HCT116 (cell line): Measurements from ENCODE around the gene C5orf58. TPM values are rescaled to one million over a fixed set of nuclear protein-coding genes. Genes with fewer than 3 reads are reported as not detected.

Source experiments
- ATAC-seq: fragments of 200-7000 bp; cut with Tn5 transposase; 2 replicates; pipeline ENCODE4 v1.9.1; 2020; ENCODE audit warnings: mild to moderate bottlenecking, moderate library complexity
- BruUV-seq: library from RNA; stranded (reverse); fragments of 400-500 nt; replicated peaks from 2 replicates; lab custom pipeline; 2021; lab: Mats Ljungman, UMichigan
- CTCF ChIA-PET: fragments of 300-600 bp; sonication (Branson Sonifier 250); formaldehyde crosslinking; loops from one replicate; lab custom pipeline; 2021; ENCODE audit warnings: antibody characterized with exemption; lab: Charles Lee
- POLR2A ChIA-PET: fragments of 300-600, 350-600 bp; sonication (Branson Sonifier 250); formaldehyde crosslinking; loops from one replicate; lab custom pipeline; 2021; ENCODE audit warnings: antibody characterized with exemption; lab: Charles Lee
- RAD21 ChIA-PET, 2 experiments: fragments of 300-600 bp; sonication (Branson Sonifier 250); formaldehyde crosslinking; loops; one replicate each; lab custom pipeline; 2023; ENCODE audit warnings: low total read pairs in 2 of 2; ENCODE audit not compliant: uncharacterized antibody in 2 of 2, unreplicated experiment in 2 of 2, low non-redundant PET in 1 of 2; lab: Charles Lee
- DNase-seq: peaks from one replicate; pipeline ENCODE4 v3.0.0-alpha.2; 2010; ENCODE audit warnings: low read depth, low spot score
- H2AFZ ChIP-seq: fragments of 200-600 bp; shearing (Covaris generic), sonication (generic); 2 replicates; pipeline ENCODE4 v1.6.1; 2017; ENCODE audit warnings: low read depth, mixed run types, mixed read lengths, antibody characterized with exemption, low read length; ENCODE audit not compliant: poor library complexity, severe bottlenecking
- H3K27ac ChIP-seq: 2 replicates; pipeline ENCODE4 v1.5.1; 2012; ENCODE audit warnings: low read depth, low read length
- H3K27me3 ChIP-seq: fragments of 200-600 bp; sonication (generic); 2 replicates; pipeline ENCODE4 v1.6.1; 2016; ENCODE audit warnings: mixed run types, low read length, mixed read lengths; ENCODE audit not compliant: insufficient read depth
- H3K36me3 ChIP-seq, 2 experiments: fragments of 200-500 bp in 1 of 2; fragments of 200-600 bp in 1 of 2; sonication (Bioruptor generic) in 1 of 2; sonication (generic) in 1 of 2; 2 replicates each; pipeline versions ENCODE4 v1.5.1 to v1.6.1; 2014 to 2016; ENCODE audit warnings: low read length in 2 of 2, inconsistent platforms in 1 of 2, mixed read lengths in 1 of 2, mixed run types in 1 of 2; ENCODE audit not compliant: insufficient read depth in 2 of 2, control insufficient read depth in 1 of 2
- H3K4me1 ChIP-seq, 2 experiments: fragments of 200-600 bp in 1 of 2; sonication (generic) in 1 of 2; 2 replicates each; pipeline versions ENCODE4 v1.5.1 to v1.6.1; 2012 to 2017; ENCODE audit warnings: low read length in 2 of 2, inconsistent platforms in 1 of 2, mild to moderate bottlenecking in 1 of 2, mixed read lengths in 1 of 2, mixed run types in 1 of 2, moderate library complexity in 1 of 2; ENCODE audit not compliant: insufficient read depth in 2 of 2, control insufficient read depth in 1 of 2
- H3K4me2 ChIP-seq: fragments of 200-600 bp; sonication (generic); 2 replicates; pipeline ENCODE4 v1.6.1; 2017; ENCODE audit warnings: mixed run types, low read length, mixed read lengths
- H3K4me3 ChIP-seq, 2 experiments: fragments of 200-600 bp in 1 of 2; sonication (generic) in 1 of 2; replicated peaks in 1 of 2; 2 replicates each; pipeline ENCODE4 v1.5.1; 2011 to 2016; ENCODE audit warnings: low read length in 2 of 2, control low read depth in 1 of 2, low read depth in 1 of 2, mild to moderate bottlenecking in 1 of 2, mixed read lengths in 1 of 2, mixed run types in 1 of 2
- H3K79me2 ChIP-seq: fragments of 200-600 bp; sonication (generic); 2 replicates; pipeline ENCODE4 v1.6.1; 2017; ENCODE audit warnings: mild to moderate bottlenecking, mixed run types, low read length, moderate library complexity, mixed read lengths; ENCODE audit not compliant: insufficient read depth
- H3K9ac ChIP-seq: fragments of 200-600 bp; sonication (generic); 2 replicates; pipeline ENCODE4 v1.6.1; 2016; ENCODE audit warnings: low read length, mixed read lengths
- H3K9me2 ChIP-seq: fragments of 200-600 bp; sonication (generic), shearing (Covaris generic); 2 replicates; pipeline ENCODE4 v1.6.1; 2017; ENCODE audit warnings: mixed run types, mild to moderate bottlenecking, moderate library complexity; ENCODE audit not compliant: insufficient read depth
- H3K9me3 ChIP-seq, 2 experiments: fragments of 200-500 bp in 1 of 2; fragments of 200-600 bp in 1 of 2; sonication (Bioruptor generic) in 1 of 2; sonication (generic) in 1 of 2; 2 replicates each; pipeline ENCODE4 v1.6.1; 2014 to 2017; ENCODE audit warnings: low read length in 2 of 2, mixed read lengths in 2 of 2, inconsistent platforms in 1 of 2, low read depth in 1 of 2, mild to moderate bottlenecking in 1 of 2, mixed run types in 1 of 2, moderate library complexity in 1 of 2; ENCODE audit not compliant: control insufficient read depth in 1 of 2, insufficient read depth in 1 of 2
- H4K20me1 ChIP-seq: fragments of 200-600 bp; sonication (generic), shearing (Covaris generic); 2 replicates; pipeline ENCODE4 v1.6.1; 2017; ENCODE audit warnings: mixed run types, mild to moderate bottlenecking, moderate library complexity; ENCODE audit not compliant: insufficient read depth
- ATF3 ChIP-seq: IDR thresholded peaks from 2 replicates; pipeline ENCODE4 v1.6.1; 2012
- CBX3 ChIP-seq: IDR thresholded peaks from 2 replicates; pipeline ENCODE4 v1.6.1; 2012; ENCODE audit warnings: low read depth
- CEBPB ChIP-seq: IDR thresholded peaks from 2 replicates; pipeline ENCODE4 v1.6.1; 2012; ENCODE audit warnings: low read depth
- EGR1 ChIP-seq: IDR thresholded peaks from 2 replicates; pipeline ENCODE4 v1.6.1; 2012; ENCODE audit warnings: low read depth
- ELF1 ChIP-seq: IDR thresholded peaks from 2 replicates; pipeline ENCODE4 v1.6.1; 2012; ENCODE audit warnings: low read depth, borderline replicate concordance
- EZH2 ChIP-seq: fragments of 200-600 bp; sonication (generic); IDR thresholded peaks from 2 replicates; pipeline ENCODE4 v1.6.1; 2017; ENCODE audit warnings: antibody characterized with exemption, mixed run types
- EZH2phosphoT487 ChIP-seq: fragments of 200-600 bp; IDR thresholded peaks from 2 replicates; pipeline ENCODE4 v1.6.1; 2018; ENCODE audit warnings: antibody characterized with exemption, borderline replicate concordance
- FOSL1 ChIP-seq: IDR thresholded peaks from 2 replicates; pipeline ENCODE4 v1.6.1; 2012; ENCODE audit warnings: low read depth
- JUND ChIP-seq: IDR thresholded peaks from 2 replicates; pipeline ENCODE4 v1.6.1; 2012
- MAX ChIP-seq: IDR thresholded peaks from 2 replicates; pipeline ENCODE4 v1.6.1; 2012
- POLR2A ChIP-seq: IDR thresholded peaks from 2 replicates; pipeline ENCODE4 v1.7.0; 2011; ENCODE audit warnings: borderline replicate concordance; ENCODE audit not compliant: insufficient read depth, insufficient read length; ENCODE audit errors: extremely low read depth
- POLR2AphosphoS5 ChIP-seq: IDR thresholded peaks from 2 replicates; pipeline ENCODE4 v1.6.1; 2011; ENCODE audit warnings: mild to moderate bottlenecking, low read depth, low read length, moderate library complexity
- RAD21 ChIP-seq: IDR thresholded peaks from 2 replicates; pipeline ENCODE4 v1.6.1; 2012; ENCODE audit warnings: low read depth, mild to moderate bottlenecking
- SIN3A ChIP-seq: IDR thresholded peaks from 2 replicates; pipeline ENCODE4 v1.6.1; 2012; ENCODE audit warnings: low read depth
- SP1 ChIP-seq: IDR thresholded peaks from 2 replicates; pipeline ENCODE4 v1.6.1; 2012; ENCODE audit warnings: low read depth
- SRF ChIP-seq: IDR thresholded peaks from 2 replicates; pipeline ENCODE4 v1.6.1; 2012; ENCODE audit warnings: low read depth
- TCF7L2 ChIP-seq: IDR thresholded peaks from 2 replicates; pipeline ENCODE4 v1.7.0; 2011; ENCODE audit warnings: borderline replicate concordance, inconsistent platforms; ENCODE audit not compliant: insufficient read depth, insufficient read length; ENCODE audit errors: extremely low read depth
- YY1 ChIP-seq: IDR thresholded peaks from 2 replicates; pipeline ENCODE4 v1.6.1; 2011; ENCODE audit warnings: low read length, low read depth, moderate library complexity, mild to moderate bottlenecking; ENCODE audit not compliant: insufficient replicate concordance; ENCODE audit errors: extremely low read depth
- ZFX ChIP-seq: fragments of 450-650 bp; IDR thresholded peaks from 2 replicates; pipeline ENCODE4 v1.6.1; 2017
- ZNF274 ChIP-seq: fragments of 200-500 bp; sonication (Bioruptor generic); IDR thresholded peaks from 2 replicates; pipeline ENCODE4 v1.6.1; 2014; ENCODE audit warnings: mild to moderate bottlenecking, low read depth, low read length, inconsistent platforms
- intact Hi-C: fragments of 100-400 bp; cut with micrococcal nuclease; formaldehyde crosslinking; loops from 2 replicates; pipeline ENCODE4 v1.10.0; 2022
- total RNA-seq: library from RNA; stranded (reverse); gene quantifications from one replicate; pipeline ENCODE4 v1.2.1, GENCODE V29; 2021; ENCODE audit not compliant: unreplicated experiment
- TF ChIP-seq, protein P1 (sequence below): IDR thresholded peaks from 2 replicates; pipeline ENCODE4 v1.6.1; 2012; ENCODE audit warnings: low read depth
- TF ChIP-seq, protein P2 (sequence below): IDR thresholded peaks from 2 replicates; pipeline ENCODE4 v1.6.1; 2011; ENCODE audit warnings: mild to moderate bottlenecking, low read length, moderate library complexity; ENCODE audit not compliant: insufficient replicate concordance; ENCODE audit errors: extremely low read depth

C5orf58 gene
- total RNA-seq, 1 experiment from 2014 or later = not detected

GRCh38 chr5:170219615-170220014 is 13.2 kb upstream of the C5orf58 start:
- H3K27me3 ChIP-seq = no peaks in the 10 kb centered on the region; the same call in 1 of the 2 replicates
- H3K4me3 ChIP-seq = no peak overlapping the region
- H3K4me1 ChIP-seq = peaks cover 2 to 18% of the 10 kb centered on the region in 2 experiments; a peak in 2 of 4 replicates
- ChIA-PET POLR2A (interaction anchor here (0.7 kb wide), 1 partner anchor 128 kb away, joined by 8 read pairs; no protein-coding TSS in a partner anchor), RAD21 (no interaction called here), CTCF (interaction anchor here (0.8 to 1.1 kb wide), 4 partner anchors 9 to 120 kb away, joined by 3 read pairs; no protein-coding TSS in a partner anchor)
- no peaks in the 10 kb centered on the region for H3K79me2 ChIP-seq
- H3K36me3 ChIP-seq = no peaks in the 10 kb centered on the region
- ATAC-seq (peak; percentile 74), DNase-seq (peak; percentile 45)
- H2AFZ ChIP-seq = peak overlapping the region; percentile 63
- intact Hi-C loops = loop anchor here (1.0 to 10.0 kb wide), 4 partner anchors 116 to 1272 kb away; no protein-coding TSS in a partner anchor
- H4K20me1 ChIP-seq = no peaks in the 10 kb centered on the region
- H3K9me2 ChIP-seq = no peaks in the 10 kb centered on the region
- H3K9me3 ChIP-seq = no peaks in the 10 kb centered on the region
- H3K4me2 ChIP-seq = peak overlapping the region; percentile 58
- BruUV-seq = no TSS peak
- no peak overlapping the region for H3K27ac ChIP-seq
- no peak overlapping the region for H3K9ac ChIP-seq
- peak; percentile 84 for TF ChIP-seq FOSL1
- 0 out of 2 replicates have a peak, but pooled peaks have one; percentile 51 for TF ChIP-seq CEBPB
- peak; percentile 76; the same call in 1 of the 2 replicates for TF ChIP-seq JUND
- TF ChIP-seq ATF3 = no peak
- TF ChIP-seq, protein P1, sequence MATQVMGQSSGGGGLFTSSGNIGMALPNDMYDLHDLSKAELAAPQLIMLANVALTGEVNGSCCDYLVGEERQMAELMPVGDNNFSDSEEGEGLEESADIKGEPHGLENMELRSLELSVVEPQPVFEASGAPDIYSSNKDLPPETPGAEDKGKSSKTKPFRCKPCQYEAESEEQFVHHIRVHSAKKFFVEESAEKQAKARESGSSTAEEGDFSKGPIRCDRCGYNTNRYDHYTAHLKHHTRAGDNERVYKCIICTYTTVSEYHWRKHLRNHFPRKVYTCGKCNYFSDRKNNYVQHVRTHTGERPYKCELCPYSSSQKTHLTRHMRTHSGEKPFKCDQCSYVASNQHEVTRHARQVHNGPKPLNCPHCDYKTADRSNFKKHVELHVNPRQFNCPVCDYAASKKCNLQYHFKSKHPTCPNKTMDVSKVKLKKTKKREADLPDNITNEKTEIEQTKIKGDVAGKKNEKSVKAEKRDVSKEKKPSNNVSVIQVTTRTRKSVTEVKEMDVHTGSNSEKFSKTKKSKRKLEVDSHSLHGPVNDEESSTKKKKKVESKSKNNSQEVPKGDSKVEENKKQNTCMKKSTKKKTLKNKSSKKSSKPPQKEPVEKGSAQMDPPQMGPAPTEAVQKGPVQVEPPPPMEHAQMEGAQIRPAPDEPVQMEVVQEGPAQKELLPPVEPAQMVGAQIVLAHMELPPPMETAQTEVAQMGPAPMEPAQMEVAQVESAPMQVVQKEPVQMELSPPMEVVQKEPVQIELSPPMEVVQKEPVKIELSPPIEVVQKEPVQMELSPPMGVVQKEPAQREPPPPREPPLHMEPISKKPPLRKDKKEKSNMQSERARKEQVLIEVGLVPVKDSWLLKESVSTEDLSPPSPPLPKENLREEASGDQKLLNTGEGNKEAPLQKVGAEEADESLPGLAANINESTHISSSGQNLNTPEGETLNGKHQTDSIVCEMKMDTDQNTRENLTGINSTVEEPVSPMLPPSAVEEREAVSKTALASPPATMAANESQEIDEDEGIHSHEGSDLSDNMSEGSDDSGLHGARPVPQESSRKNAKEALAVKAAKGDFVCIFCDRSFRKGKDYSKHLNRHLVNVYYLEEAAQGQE = no peak
- TF ChIP-seq, protein P2, sequence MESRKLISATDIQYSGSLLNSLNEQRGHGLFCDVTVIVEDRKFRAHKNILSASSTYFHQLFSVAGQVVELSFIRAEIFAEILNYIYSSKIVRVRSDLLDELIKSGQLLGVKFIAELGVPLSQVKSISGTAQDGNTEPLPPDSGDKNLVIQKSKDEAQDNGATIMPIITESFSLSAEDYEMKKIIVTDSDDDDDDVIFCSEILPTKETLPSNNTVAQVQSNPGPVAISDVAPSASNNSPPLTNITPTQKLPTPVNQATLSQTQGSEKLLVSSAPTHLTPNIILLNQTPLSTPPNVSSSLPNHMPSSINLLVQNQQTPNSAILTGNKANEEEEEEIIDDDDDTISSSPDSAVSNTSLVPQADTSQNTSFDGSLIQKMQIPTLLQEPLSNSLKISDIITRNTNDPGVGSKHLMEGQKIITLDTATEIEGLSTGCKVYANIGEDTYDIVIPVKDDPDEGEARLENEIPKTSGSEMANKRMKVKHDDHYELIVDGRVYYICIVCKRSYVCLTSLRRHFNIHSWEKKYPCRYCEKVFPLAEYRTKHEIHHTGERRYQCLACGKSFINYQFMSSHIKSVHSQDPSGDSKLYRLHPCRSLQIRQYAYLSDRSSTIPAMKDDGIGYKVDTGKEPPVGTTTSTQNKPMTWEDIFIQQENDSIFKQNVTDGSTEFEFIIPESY = no peak
- no peak for TF ChIP-seq EZH2
- TF ChIP-seq CBX3 = no peak
- no peak for TF ChIP-seq TCF7L2
- no peak for TF ChIP-seq RAD21
- TF ChIP-seq POLR2A = no peak
- TF ChIP-seq POLR2AphosphoS5 = no peak
- no peak for TF ChIP-seq SRF
- no peak for TF ChIP-seq ELF1
- TF ChIP-seq SP1 = peak; percentile 48; the same call in 1 of the 2 replicates
- TF ChIP-seq ZFX = no peak
- no peak for TF ChIP-seq ZNF274
- TF ChIP-seq SIN3A = no peak
- no peak for TF ChIP-seq EZH2phosphoT487
- TF ChIP-seq YY1 = no peak
- no peak for TF ChIP-seq EGR1
- TF ChIP-seq MAX = no peak; the same call in 1 of the 2 replicates
